ENCODE measurements around the gene LIG1.

DNA sequence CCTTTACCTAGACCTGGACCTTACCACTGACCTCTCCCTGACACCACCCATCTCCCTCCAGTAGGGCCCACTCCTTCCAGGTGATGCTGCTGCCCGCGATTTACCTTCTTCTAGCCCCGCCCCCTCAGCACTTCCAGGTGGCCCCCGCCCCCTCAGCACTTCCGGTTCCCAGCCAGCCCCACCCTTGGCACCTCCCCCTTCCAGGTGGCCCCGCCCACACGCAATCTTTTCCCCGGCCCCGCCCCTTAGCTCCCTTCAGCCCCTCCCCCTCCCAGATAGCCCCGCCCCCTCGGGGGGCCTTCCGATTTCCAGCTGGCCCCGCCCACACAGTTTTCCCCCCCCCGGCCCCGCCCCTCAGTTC, 586 bp downstream of the LIG1 start:
- TF ChIP-seq CTCF (conservative IDR thresholded peaks at IDR 0.05; ENCODE audit: low read length) = no peak
- TF ChIP-seq EZH2phosphoT487 (IDR thresholded peaks at IDR 0.05; ENCODE audit: borderline replicate concordance, low read depth, low read length) = no peak
